Osteocyte (in vitro differentiated cells): ENCODE results near the gene ALAS2. TPM values are rescaled to one million over a fixed set of nuclear protein-coding genes. Genes with fewer than 3 reads are reported as not detected.
"Not testable (repeated sequence)": the region's sequence is repeated elsewhere in the genome, so short reads cannot be mapped to it uniquely, and the experiment has no call there.

Experiments
- DNase-seq: peaks from one replicate; pipeline ENCODE4 v3.0.0; 2021; ENCODE audit warnings: mixed read lengths; ENCODE audit not compliant: unreplicated experiment; ENCODE audit errors: extremely low spot score
- H3K27ac Mint-ChIP-seq: one replicate; pipeline ENCODE4 v1.8.0; 2021; ENCODE audit warnings: mild to moderate bottlenecking, mixed read lengths; ENCODE audit not compliant: unreplicated experiment
- H3K27me3 Mint-ChIP-seq: one replicate; pipeline ENCODE4 v1.8.0; 2021; ENCODE audit warnings: mixed read lengths; ENCODE audit not compliant: unreplicated experiment
- H3K36me3 Mint-ChIP-seq: one replicate; pipeline ENCODE4 v1.8.0; 2021; ENCODE audit warnings: mixed read lengths; ENCODE audit not compliant: unreplicated experiment
- H3K4me1 Mint-ChIP-seq: one replicate; pipeline ENCODE4 v1.8.0; 2021; ENCODE audit warnings: mixed read lengths; ENCODE audit not compliant: unreplicated experiment
- H3K4me3 Mint-ChIP-seq: one replicate; pipeline ENCODE4 v1.8.0; 2021; ENCODE audit warnings: mild to moderate bottlenecking, moderate library complexity, mixed read lengths; ENCODE audit not compliant: unreplicated experiment
- H3K9me3 Mint-ChIP-seq: one replicate; pipeline ENCODE4 v1.8.0; 2021; ENCODE audit warnings: mixed read lengths; ENCODE audit not compliant: unreplicated experiment
- long read RNA-seq: library from polyadenylated mRNA; unstranded; transcript quantifications from one replicate; pipeline ENCODE4 v2.0.0, GENCODE V29; 2021
- total RNA-seq: library from RNA; stranded (reverse); gene quantifications from 2 replicates; pipeline ENCODE4 v1.2.1, GENCODE V29; 2021
- TF ChIP-seq, protein P1 (sequence below): fragments of 200-600 bp; sonication (generic); IDR thresholded peaks from 2 replicates; pipeline ENCODE4 v1.5.0; 2021; ENCODE audit warnings: antibody characterized with exemption, mild to moderate bottlenecking, moderate library complexity

The ALAS2 gene, protein sequence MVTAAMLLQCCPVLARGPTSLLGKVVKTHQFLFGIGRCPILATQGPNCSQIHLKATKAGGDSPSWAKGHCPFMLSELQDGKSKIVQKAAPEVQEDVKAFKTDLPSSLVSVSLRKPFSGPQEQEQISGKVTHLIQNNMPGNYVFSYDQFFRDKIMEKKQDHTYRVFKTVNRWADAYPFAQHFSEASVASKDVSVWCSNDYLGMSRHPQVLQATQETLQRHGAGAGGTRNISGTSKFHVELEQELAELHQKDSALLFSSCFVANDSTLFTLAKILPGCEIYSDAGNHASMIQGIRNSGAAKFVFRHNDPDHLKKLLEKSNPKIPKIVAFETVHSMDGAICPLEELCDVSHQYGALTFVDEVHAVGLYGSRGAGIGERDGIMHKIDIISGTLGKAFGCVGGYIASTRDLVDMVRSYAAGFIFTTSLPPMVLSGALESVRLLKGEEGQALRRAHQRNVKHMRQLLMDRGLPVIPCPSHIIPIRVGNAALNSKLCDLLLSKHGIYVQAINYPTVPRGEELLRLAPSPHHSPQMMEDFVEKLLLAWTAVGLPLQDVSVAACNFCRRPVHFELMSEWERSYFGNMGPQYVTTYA
- not detected in 2 replicates for total RNA-seq
- long read RNA-seq, result 0 reads

- Mint-ChIP-seq H3K36me3 (no peaks in the 10 kb centered on the region), H3K4me3 (no peak within 1 kb of the TSS), H3K4me1 (no peaks in the 10 kb centered on the region), H3K27ac (no peak within 1 kb of the TSS), H3K27me3 (no peaks in the 10 kb centered on the region), H3K9me3 (peaks cover 5% of the 10 kb centered on the region)
- no peak for DNase-seq
- TF ChIP-seq, protein P1, sequence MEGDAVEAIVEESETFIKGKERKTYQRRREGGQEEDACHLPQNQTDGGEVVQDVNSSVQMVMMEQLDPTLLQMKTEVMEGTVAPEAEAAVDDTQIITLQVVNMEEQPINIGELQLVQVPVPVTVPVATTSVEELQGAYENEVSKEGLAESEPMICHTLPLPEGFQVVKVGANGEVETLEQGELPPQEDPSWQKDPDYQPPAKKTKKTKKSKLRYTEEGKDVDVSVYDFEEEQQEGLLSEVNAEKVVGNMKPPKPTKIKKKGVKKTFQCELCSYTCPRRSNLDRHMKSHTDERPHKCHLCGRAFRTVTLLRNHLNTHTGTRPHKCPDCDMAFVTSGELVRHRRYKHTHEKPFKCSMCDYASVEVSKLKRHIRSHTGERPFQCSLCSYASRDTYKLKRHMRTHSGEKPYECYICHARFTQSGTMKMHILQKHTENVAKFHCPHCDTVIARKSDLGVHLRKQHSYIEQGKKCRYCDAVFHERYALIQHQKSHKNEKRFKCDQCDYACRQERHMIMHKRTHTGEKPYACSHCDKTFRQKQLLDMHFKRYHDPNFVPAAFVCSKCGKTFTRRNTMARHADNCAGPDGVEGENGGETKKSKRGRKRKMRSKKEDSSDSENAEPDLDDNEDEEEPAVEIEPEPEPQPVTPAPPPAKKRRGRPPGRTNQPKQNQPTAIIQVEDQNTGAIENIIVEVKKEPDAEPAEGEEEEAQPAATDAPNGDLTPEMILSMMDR, result no peak
Observed at GRCh38 chrX:55030271-55031205, at the start of gene ALAS2. Gene ALAS2, minus strand, starts transcription at chrX:55030977. Its CDS starts 4,977 bp downstream, at chrX:55026000.

DNA sequence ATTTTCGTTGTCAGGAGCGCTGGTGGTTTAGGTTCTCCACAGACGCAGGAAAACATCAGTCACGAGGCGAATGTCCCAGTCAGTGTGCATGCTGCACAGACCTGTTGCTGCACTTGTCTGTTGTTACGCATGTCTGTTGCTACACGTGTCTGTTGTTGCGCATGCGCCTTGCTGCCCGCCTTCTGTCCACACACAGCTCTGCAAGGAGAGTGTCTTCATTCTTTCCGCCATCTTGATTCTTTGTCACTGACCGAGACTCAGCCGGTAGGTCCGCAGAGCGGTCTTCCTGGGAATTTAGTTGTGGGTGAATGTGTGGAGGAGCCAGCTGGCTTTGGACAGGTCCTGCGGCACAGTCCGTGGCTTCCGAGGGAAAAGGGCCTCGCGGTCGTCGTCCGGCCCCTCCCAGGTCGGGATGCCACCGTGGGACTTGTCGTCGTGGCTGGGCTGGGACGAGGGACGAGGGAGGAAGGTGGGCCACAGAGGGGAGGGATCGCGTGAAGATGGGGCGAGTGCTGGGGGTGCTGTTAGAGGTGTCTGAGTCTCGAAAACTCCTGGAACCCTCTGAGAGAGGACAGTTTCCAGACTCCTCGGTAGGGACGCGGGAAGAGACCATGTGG, 44.2 kb upstream of the ALAS2 start, which contains the start of gene PAGE2B:
Gene PAGE2B, plus strand, starts transcription at position 180 of the 617 bp plus-strand sequence. CDS start 1,012 bp downstream, outside the sequence.
- TF ChIP-seq, protein P1, result no peak
- Mint-ChIP-seq H3K9me3 (peaks cover 3% of the 10 kb centered on the region), H3K27me3 (peaks cover under 1% of the 10 kb centered on the region), H3K4me3 (no peak within 1 kb of the TSS), H3K4me1 (no peaks in the 10 kb centered on the region), H3K27ac (no peak within 1 kb of the TSS), H3K36me3 (no peaks in the 10 kb centered on the region)
- peak; percentile 81 for DNase-seq

GRCh38 chrX:55072286-55072685, 41.5 kb upstream of the ALAS2 start:
- DNase-seq, result peak; percentile 82
- no peaks in the 10 kb centered on the region for H3K36me3 Mint-ChIP-seq
- H3K4me1 Mint-ChIP-seq, result no peaks in the 10 kb centered on the region
- peaks cover 3% of the 10 kb centered on the region for H3K9me3 Mint-ChIP-seq
- H3K27ac Mint-ChIP-seq, result no peak overlapping the region
- no peak overlapping the region for H3K4me3 Mint-ChIP-seq
- H3K27me3 Mint-ChIP-seq, result peaks cover 2% of the 10 kb centered on the region
- TF ChIP-seq, protein P1, result no peak

DNA sequence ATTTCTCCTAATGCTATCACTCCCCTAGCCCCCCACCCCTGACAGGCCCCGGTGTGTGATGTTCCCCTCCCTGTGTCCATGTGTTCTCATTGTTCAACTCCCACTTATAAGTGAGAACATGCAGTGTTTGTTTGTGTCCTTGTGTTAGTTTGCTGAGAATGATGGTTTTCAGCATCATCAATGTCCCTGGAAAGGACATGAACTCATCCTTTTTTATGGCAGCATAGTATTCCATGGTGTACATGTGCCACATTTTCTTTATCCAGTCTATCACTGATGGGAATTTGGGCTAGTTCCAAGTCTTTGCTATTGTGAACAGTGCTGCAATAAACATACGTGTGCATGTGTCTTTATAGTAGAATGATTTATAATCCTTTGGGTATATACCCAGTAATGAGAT, 36.4 kb upstream of the ALAS2 start:
- H3K27ac Mint-ChIP-seq, H3K36me3 Mint-ChIP-seq, H3K27me3 Mint-ChIP-seq, H3K4me1 Mint-ChIP-seq, H3K4me3 Mint-ChIP-seq, DNase-seq: not testable (repeated sequence)
- H3K9me3 Mint-ChIP-seq, result peaks cover 26% of the 10 kb centered on the region

- H3K4me1 Mint-ChIP-seq, result peaks cover 10% of the 10 kb centered on the region
- peak overlapping the region; percentile 39 for H3K27ac Mint-ChIP-seq
- peaks cover 11% of the 10 kb centered on the region for H3K27me3 Mint-ChIP-seq
- peak overlapping the region; percentile 15 for H3K4me3 Mint-ChIP-seq
- TF ChIP-seq, protein P1, result peak; percentile 77
- peaks cover 9% of the 10 kb centered on the region for H3K9me3 Mint-ChIP-seq
- no peak for DNase-seq
- H3K36me3 Mint-ChIP-seq, result no peaks in the 10 kb centered on the region
Observed at GRCh38 chrX:55057675-55058249, 27.0 kb upstream of the ALAS2 start.
